Prostate gland (tissue), 2 donors: ENCODE measurements around the gene ANKRD11. TPM values are rescaled to one million over a fixed set of nuclear protein-coding genes. Genes with fewer than 3 reads are reported as not detected.

ENCODE experiments used
- DNase-seq: peaks from one replicate; pipeline ENCODE4 v3.0.0-alpha.2; 2019; ENCODE audit warnings: low spot score
- H3K27ac ChIP-seq, 2 donors: fragments of 200-600 bp; sonication (generic); 2 replicates each; pipeline ENCODE4 v1.5.1; 2017 to 2019
- H3K27me3 ChIP-seq: fragments of 200-600 bp; sonication (generic); replicated peaks from 2 replicates; pipeline ENCODE4 v1.5.1; 2019; ENCODE audit not compliant: insufficient read depth
- H3K36me3 ChIP-seq, 2 donors: fragments of 200-600 bp; sonication (generic); 1 replicate in 1 of 2; 2 replicates in 1 of 2; pipeline versions ENCODE4 v1.5.1 to v1.8.1; 2017 to 2019
- H3K4me1 ChIP-seq: fragments of 200-600 bp; sonication (generic); replicated peaks from 2 replicates; pipeline ENCODE4 v1.5.1; 2019
- H3K4me3 ChIP-seq, 2 donors: fragments of 200-600 bp; sonication (generic); 2 replicates each; pipeline ENCODE4 v1.5.1; 2017 to 2019
- H3K9me3 ChIP-seq: fragments of 200-600 bp; sonication (generic); 2 replicates; pipeline ENCODE4 v1.5.1; 2017
- POLR2A ChIP-seq: fragments of 450-650 bp; IDR thresholded peaks from one replicate; pipeline ENCODE4 v1.6.1; 2016; ENCODE audit warnings: antibody characterized with exemption, mild to moderate bottlenecking
- POLR2AphosphoS5 ChIP-seq: sonication (generic); formaldehyde crosslinking; IDR thresholded peaks from one replicate; pipeline ENCODE4 v1.6.1; 2017; ENCODE audit warnings: antibody characterized with exemption
- WGBS: methylation state at CpG from one replicate; pipeline ENCODE4 v1.1.5; 2018; 5-methylcytosine and 5-hydroxymethylcytosine counted together
- intact Hi-C: fragments of 100-400 bp; cut with DNase I; formaldehyde crosslinking; loops from one replicate; pipeline ENCODE4 v1.14.2; 2022
- total RNA-seq, 2 donors: library from RNA; depleted of rRNA; stranded (reverse); fragments of >200 nt; gene quantifications; one replicate each; pipeline ENCODE4 v1.1.0, GENCODE V29; 2016
- TF ChIP-seq, protein P1 (sequence below), 4 experiments: fragments of 200-600 bp in 2 of 4; fragments of 450-650 bp in 2 of 4; sonication (generic) in 2 of 4; IDR thresholded peaks; 1 replicate in 3 of 4; 2 replicates in 1 of 4; pipeline ENCODE4 v1.5.1; 2016 to 2019; ENCODE audit warnings: antibody characterized with exemption in 4 of 4, mild to moderate bottlenecking in 2 of 4, moderate library complexity in 2 of 4

Gene ANKRD11
- total RNA-seq, 2 donors from 2014 or later = 66.2 to 143 TPM

DNA sequence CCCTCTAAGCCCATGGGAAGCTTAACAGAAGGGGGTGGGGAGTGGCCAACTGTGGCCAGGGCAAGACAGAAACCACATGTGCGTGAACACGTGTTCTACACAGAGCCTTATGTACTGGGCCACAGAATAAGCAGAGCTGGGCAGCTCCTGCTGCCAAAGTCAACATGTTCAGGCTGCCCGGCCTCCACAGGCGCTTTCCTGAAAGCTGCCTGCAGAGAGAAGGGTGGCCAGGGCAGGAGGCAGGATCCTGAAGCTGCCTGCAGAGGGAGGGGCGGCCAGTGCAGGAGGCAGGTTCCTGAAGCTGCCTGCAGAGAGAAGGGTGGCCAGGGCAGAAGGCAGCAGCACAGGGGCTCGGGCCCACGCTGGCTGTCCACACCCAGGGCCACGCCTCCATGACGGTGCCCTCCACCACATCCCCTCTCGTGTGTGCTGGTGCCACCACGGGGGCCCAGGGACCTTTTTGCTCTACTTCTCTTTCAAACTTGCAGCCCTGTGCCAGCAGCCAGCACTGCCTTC is 79.5 kb downstream of the ANKRD11 start:
- DNase-seq = peak; percentile 91
- TF ChIP-seq, protein P1, sequence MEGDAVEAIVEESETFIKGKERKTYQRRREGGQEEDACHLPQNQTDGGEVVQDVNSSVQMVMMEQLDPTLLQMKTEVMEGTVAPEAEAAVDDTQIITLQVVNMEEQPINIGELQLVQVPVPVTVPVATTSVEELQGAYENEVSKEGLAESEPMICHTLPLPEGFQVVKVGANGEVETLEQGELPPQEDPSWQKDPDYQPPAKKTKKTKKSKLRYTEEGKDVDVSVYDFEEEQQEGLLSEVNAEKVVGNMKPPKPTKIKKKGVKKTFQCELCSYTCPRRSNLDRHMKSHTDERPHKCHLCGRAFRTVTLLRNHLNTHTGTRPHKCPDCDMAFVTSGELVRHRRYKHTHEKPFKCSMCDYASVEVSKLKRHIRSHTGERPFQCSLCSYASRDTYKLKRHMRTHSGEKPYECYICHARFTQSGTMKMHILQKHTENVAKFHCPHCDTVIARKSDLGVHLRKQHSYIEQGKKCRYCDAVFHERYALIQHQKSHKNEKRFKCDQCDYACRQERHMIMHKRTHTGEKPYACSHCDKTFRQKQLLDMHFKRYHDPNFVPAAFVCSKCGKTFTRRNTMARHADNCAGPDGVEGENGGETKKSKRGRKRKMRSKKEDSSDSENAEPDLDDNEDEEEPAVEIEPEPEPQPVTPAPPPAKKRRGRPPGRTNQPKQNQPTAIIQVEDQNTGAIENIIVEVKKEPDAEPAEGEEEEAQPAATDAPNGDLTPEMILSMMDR (IDR thresholded peaks at IDR 0.05) = peak in 3 of 4 experiments; percentile 13 to 50 (median 48)
- no peak for TF ChIP-seq POLR2A
- TF ChIP-seq POLR2AphosphoS5 = peak; percentile 98
- no peaks in the 10 kb centered on the region for H3K36me3 ChIP-seq
- no peaks in the 10 kb centered on the region for H3K27me3 ChIP-seq
- 3% methylated on average over 11 of the region's 11 CpGs for WGBS
- no peak overlapping the region for H3K4me3 ChIP-seq
- no peaks in the 10 kb centered on the region for H3K9me3 ChIP-seq
- H3K27ac ChIP-seq = peak overlapping the region; percentile 25 to 46
- intact Hi-C loops = no loop called here
- H3K4me1 ChIP-seq = peaks cover 30% of the 10 kb centered on the region

DNA sequence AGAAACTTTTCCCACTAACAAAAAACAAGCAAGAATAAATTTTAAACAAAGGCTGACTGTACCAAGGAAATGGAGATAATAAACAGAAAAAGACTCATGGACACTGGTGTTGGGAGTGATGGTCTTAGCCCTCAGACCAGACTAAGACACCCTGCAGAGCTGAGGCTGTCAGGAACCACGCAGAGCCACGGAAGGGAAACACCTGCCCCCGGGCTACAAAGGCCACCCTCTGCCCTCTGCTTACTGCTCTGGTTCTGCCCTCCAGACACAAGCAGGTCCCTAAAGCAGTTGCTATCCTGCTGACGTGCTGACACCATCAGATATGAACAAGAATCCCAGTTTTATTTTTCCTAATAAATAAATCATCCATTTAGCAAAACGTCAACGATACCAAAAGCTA is 80.0 kb downstream of the ANKRD11 start:
- Histone ChIP-seq H3K27ac (peak overlapping the region; percentile 7 to 46), H3K36me3 (no peaks in the 10 kb centered on the region), H3K4me1 (peaks cover 30% of the 10 kb centered on the region), H3K27me3 (no peaks in the 10 kb centered on the region), H3K9me3 (no peaks in the 10 kb centered on the region), H3K4me3 (no peak overlapping the region)
- intact Hi-C loops = no loop called here
- WGBS = 21% methylated on average over 6 of the region's 6 CpGs
- DNase-seq = no peak
- TF ChIP-seq POLR2A (no peak), POLR2AphosphoS5 (no peak)
- TF ChIP-seq, protein P1 (IDR thresholded peaks at IDR 0.05) = no peak

DNA sequence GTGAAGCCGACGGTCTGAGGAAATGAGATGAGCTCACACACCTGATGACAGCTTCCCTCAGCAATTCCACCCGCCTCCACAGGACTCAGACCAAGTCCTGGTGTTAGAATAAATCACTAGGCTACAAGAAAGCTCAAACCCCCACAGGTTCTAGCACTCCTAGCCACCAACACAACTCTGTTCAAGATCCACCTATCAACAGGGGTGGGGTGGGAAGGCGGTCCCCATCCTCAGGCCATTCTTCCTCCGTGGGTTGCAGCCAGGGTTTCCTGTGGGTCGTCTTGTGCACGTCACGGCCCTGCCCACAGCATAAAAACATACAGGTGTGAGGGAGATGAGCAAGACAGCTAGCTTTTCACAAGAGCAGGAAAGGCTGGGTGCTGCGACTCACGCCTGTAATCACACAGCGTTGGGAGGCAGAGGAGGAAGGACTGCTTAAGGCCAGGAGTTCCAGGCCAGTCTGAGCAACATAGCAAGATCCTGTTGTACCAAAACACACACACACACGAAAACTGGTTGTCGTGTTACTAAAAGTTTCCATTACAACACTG is 81.1 kb downstream of the ANKRD11 start:
- Histone ChIP-seq H3K27me3 (no peaks in the 10 kb centered on the region), H3K9me3 (no peaks in the 10 kb centered on the region), H3K36me3 (no peaks in the 10 kb centered on the region), H3K4me1 (peaks cover 30% of the 10 kb centered on the region), H3K4me3 (no peak overlapping the region), H3K27ac (no peak overlapping the region)
- no peak for DNase-seq
- TF ChIP-seq, protein P1 (IDR thresholded peaks at IDR 0.05) = no peak
- no peak for TF ChIP-seq POLR2AphosphoS5
- no peak for TF ChIP-seq POLR2A
- 62% methylated on average over 13 of the region's 13 CpGs for WGBS
- intact Hi-C loops = loop anchor here (10.0 kb wide), 1 partner anchor 76 kb away; no protein-coding TSS in a partner anchor

DNA sequence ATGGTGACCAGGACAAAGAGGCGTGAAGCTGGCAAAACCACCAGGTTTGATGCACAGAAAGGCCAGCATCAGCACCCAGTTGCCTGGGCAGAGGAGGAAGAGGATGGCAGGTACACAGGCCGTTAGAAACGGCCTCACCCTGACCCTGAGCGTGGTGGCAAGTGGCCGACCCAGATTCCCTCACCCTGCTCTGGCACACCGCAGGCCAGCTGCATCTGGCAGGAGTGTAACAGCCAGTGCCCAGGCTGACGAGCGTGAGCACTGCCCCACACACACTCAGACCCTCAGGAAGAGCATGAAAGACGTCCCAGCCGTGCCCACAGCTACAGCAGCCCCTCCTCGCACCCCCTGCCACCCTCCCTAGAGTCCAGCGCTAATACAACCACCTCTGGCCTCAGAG is 82.0 kb downstream of the ANKRD11 start:
- intact Hi-C loops = loop anchor here (10.0 kb wide), 1 partner anchor 76 kb away; no protein-coding TSS in a partner anchor
- whole genome bisulfite sequencing = 52% methylated on average over 12 of the region's 12 CpGs
- no peak overlapping the region for H3K27ac ChIP-seq
- no peaks in the 10 kb centered on the region for H3K27me3 ChIP-seq
- H3K36me3 ChIP-seq = no peaks in the 10 kb centered on the region
- no peak overlapping the region for H3K4me3 ChIP-seq
- TF ChIP-seq POLR2AphosphoS5 = no peak
- no peak for TF ChIP-seq POLR2A
- TF ChIP-seq, protein P1 (IDR thresholded peaks at IDR 0.05) = no peak
- peaks cover 30% of the 10 kb centered on the region for H3K4me1 ChIP-seq
- no peak for DNase-seq
- H3K9me3 ChIP-seq = no peaks in the 10 kb centered on the region

DNA sequence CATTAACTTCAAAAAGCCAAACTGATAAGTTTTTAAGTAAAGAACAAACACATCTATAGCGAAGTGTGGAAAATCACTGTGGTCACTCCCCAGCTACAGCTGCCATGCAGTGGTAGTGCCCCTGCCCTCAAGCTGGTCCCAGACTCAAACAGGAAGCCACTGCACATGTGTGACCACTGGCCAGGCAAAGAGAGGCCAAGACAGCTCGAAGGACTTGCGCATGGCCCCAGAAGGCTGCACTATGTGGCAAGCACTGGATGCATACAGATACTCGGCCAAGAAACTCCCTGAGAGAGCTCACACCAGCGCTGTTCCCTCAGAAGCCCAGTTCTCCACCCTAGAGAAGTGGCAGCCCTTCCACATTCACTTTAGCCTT is 82.4 kb downstream of the ANKRD11 start:
- no peak overlapping the region for H3K27ac ChIP-seq
- no peak overlapping the region for H3K4me3 ChIP-seq
- H3K27me3 ChIP-seq = no peaks in the 10 kb centered on the region
- TF ChIP-seq, protein P1 (IDR thresholded peaks at IDR 0.05) = no peak
- TF ChIP-seq POLR2A (no peak), POLR2AphosphoS5 (no peak)
- H3K36me3 ChIP-seq = no peaks in the 10 kb centered on the region
- WGBS = 42% methylated on average over 5 of the region's 5 CpGs
- no peaks in the 10 kb centered on the region for H3K9me3 ChIP-seq
- DNase-seq = no peak
- intact Hi-C loops = loop anchor here (10.0 kb wide), 1 partner anchor 77 kb away; no protein-coding TSS in a partner anchor
- peaks cover 30% of the 10 kb centered on the region for H3K4me1 ChIP-seq
